ENCODE results near the gene LMO1.

DNA sequence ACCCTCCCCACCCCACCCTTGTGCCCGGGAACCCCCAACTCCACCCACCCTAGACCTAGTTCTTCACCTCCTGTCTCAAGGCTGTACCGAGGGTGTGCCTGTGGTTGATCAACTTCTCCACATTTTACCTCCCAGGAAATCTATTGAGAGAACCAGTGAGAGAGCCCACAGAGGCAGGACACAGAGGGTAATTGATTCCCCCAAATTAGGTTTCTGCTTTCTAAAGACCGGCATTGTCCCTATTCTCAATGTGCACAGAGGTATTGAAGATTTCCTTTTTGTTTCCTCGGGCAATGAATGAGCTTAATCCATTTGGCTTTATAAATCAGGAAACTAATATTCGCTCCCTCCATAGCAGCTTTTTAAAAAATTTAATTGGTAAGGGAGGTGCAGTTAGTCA, 6.0 kb upstream of the LMO1 start:
- TF ChIP-seq, protein P1, sequence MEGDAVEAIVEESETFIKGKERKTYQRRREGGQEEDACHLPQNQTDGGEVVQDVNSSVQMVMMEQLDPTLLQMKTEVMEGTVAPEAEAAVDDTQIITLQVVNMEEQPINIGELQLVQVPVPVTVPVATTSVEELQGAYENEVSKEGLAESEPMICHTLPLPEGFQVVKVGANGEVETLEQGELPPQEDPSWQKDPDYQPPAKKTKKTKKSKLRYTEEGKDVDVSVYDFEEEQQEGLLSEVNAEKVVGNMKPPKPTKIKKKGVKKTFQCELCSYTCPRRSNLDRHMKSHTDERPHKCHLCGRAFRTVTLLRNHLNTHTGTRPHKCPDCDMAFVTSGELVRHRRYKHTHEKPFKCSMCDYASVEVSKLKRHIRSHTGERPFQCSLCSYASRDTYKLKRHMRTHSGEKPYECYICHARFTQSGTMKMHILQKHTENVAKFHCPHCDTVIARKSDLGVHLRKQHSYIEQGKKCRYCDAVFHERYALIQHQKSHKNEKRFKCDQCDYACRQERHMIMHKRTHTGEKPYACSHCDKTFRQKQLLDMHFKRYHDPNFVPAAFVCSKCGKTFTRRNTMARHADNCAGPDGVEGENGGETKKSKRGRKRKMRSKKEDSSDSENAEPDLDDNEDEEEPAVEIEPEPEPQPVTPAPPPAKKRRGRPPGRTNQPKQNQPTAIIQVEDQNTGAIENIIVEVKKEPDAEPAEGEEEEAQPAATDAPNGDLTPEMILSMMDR (IDR thresholded peaks at IDR 0.05) = no peak
- TF ChIP-seq POLR2AphosphoS5 (IDR thresholded peaks at IDR 0.05) (no peak), POLR2A (IDR thresholded peaks at IDR 0.05) (no peak)

All from prostate gland (tissue), 2 donors.